ENCODE data around the gene ELMO1. TPM values are rescaled to one million over a fixed set of nuclear protein-coding genes. Genes with fewer than 3 reads are reported as not detected.

The ELMO1 gene
- total and polyA plus RNA-seq, 4 donors = 10.1 to 183 (median 34.4) TPM

- Histone ChIP-seq H3K9ac (ENCODE audit: insufficient read depth in 1 of 2, low read length in 2 of 2) (no peak overlapping the region), H3K36me3 (ENCODE audit: control insufficient read depth in 4 of 4, insufficient read depth in 4 of 4, low read length in 4 of 4) (peaks cover 0 to 4% (median 0%) of the 10 kb centered on the region in 4 donors), H3K4me1 (ENCODE audit: control insufficient read depth in 5 of 5, insufficient read depth in 5 of 5, low read length in 5 of 5) (peaks cover 0 to 10% (median 0%) of the 10 kb centered on the region in 5 donors), H3K27ac (ENCODE audit: low read depth in 1 of 2, low read length in 1 of 2) (no peak overlapping the region), H3K27me3 (ENCODE audit: control insufficient read depth in 3 of 3, insufficient read depth in 3 of 3, low read length in 2 of 3) (no peaks in the 10 kb centered on the region), H3K9me3 (ENCODE audit: control insufficient read depth in 4 of 4, insufficient read depth in 3 of 4, low read length in 3 of 4) (peaks cover 0 to 3% (median 0%) of the 10 kb centered on the region in 4 donors), H3K4me3 (no peak overlapping the region)
- ATAC-seq (ENCODE audit: insufficient read depth, low FRiP score) (no peak), DNase-seq (no peak)
- no peak for TF ChIP-seq CTCF (IDR thresholded peaks at IDR 0.05; ENCODE audit: control extremely low read depth, extremely low read depth)
Measured at GRCh38 chr7:37297546-37297945, 151.1 kb downstream of the ELMO1 start.

- Histone ChIP-seq H3K27ac (ENCODE audit: low read depth in 1 of 2, low read length in 1 of 2) (no peak overlapping the region), H3K9me3 (ENCODE audit: control insufficient read depth in 4 of 4, insufficient read depth in 3 of 4, low read length in 3 of 4) (no peaks in the 10 kb centered on the region), H3K4me1 (ENCODE audit: control insufficient read depth in 5 of 5, insufficient read depth in 5 of 5, low read length in 5 of 5) (peaks cover 0 to 10% (median 0%) of the 10 kb centered on the region in 5 donors), H3K36me3 (ENCODE audit: control insufficient read depth in 4 of 4, insufficient read depth in 4 of 4, low read length in 4 of 4) (no peaks in the 10 kb centered on the region), H3K27me3 (ENCODE audit: control insufficient read depth in 3 of 3, insufficient read depth in 3 of 3, low read length in 2 of 3) (no peaks in the 10 kb centered on the region), H3K9ac (ENCODE audit: insufficient read depth in 1 of 2, low read length in 2 of 2) (no peak overlapping the region), H3K4me3 (no peak overlapping the region)
- ATAC-seq (ENCODE audit: insufficient read depth, low FRiP score) (no peak), DNase-seq (peak in 2 of 3 donors; percentile 60 to 77)
- 40 to 60% methylated on average over 1 of the region's 1 CpG for WGBS, 2 donors
- TF ChIP-seq CTCF (IDR thresholded peaks at IDR 0.05; ENCODE audit: control extremely low read depth, extremely low read depth) = no peak
Measured at GRCh38 chr7:37295401-37295800, 153.3 kb downstream of the ELMO1 start.

- no peak for ATAC-seq (ENCODE audit: insufficient read depth, low FRiP score)
- Histone ChIP-seq H3K4me1 (ENCODE audit: control insufficient read depth in 5 of 5, insufficient read depth in 5 of 5, low read length in 5 of 5) (peaks cover 4 to 27% (median 5%) of the 10 kb centered on the region in 5 donors), H3K27me3 (ENCODE audit: control insufficient read depth in 3 of 3, insufficient read depth in 3 of 3, low read length in 2 of 3) (no peaks in the 10 kb centered on the region), H3K36me3 (ENCODE audit: control insufficient read depth in 4 of 4, insufficient read depth in 4 of 4, low read length in 4 of 4) (no peaks in the 10 kb centered on the region), H3K9me3 (ENCODE audit: control insufficient read depth in 4 of 4, insufficient read depth in 3 of 4, low read length in 3 of 4) (no peaks in the 10 kb centered on the region), H3K9ac (ENCODE audit: insufficient read depth in 1 of 2, low read length in 2 of 2) (no peak overlapping the region), H3K4me3 (no peak overlapping the region), H3K27ac (ENCODE audit: low read depth in 1 of 2, low read length in 1 of 2) (no peak overlapping the region)
- no peak for DNase-seq
- TF ChIP-seq CTCF (IDR thresholded peaks at IDR 0.05; ENCODE audit: control extremely low read depth, extremely low read depth) = no peak
Measured at GRCh38 chr7:37290731-37291130, 157.9 kb downstream of the ELMO1 start.

- H3K36me3 ChIP-seq (ENCODE audit: control insufficient read depth in 4 of 4, insufficient read depth in 4 of 4, low read length in 4 of 4) = no peaks in the 10 kb centered on the region
- no peaks in the 10 kb centered on the region for H3K27me3 ChIP-seq (ENCODE audit: control insufficient read depth in 3 of 3, insufficient read depth in 3 of 3, low read length in 2 of 3)
- DNase-seq (no peak), ATAC-seq (ENCODE audit: insufficient read depth, low FRiP score) (no peak)
- TF ChIP-seq CTCF (IDR thresholded peaks at IDR 0.05; ENCODE audit: control extremely low read depth, extremely low read depth) = no peak
- no peaks in the 10 kb centered on the region for H3K9me3 ChIP-seq (ENCODE audit: control insufficient read depth in 4 of 4, insufficient read depth in 3 of 4, low read length in 3 of 4)
- H3K9ac ChIP-seq (ENCODE audit: insufficient read depth in 1 of 2, low read length in 2 of 2) = no peak overlapping the region
- no peak overlapping the region for H3K4me3 ChIP-seq
- no peak overlapping the region for H3K27ac ChIP-seq (ENCODE audit: low read depth in 1 of 2, low read length in 1 of 2)
- WGBS, 2 donors = 74 to 82% methylated on average over 1 of the region's 1 CpG
- H3K4me1 ChIP-seq (ENCODE audit: control insufficient read depth in 5 of 5, insufficient read depth in 5 of 5, low read length in 5 of 5) = peaks cover 5 to 30% (median 10%) of the 10 kb centered on the region in 5 donors
Measured at GRCh38 chr7:37289781-37290180, 158.9 kb downstream of the ELMO1 start.

Measured in lung (tissue), 12 donors.